ENCODE measurements around the gene EPHB2. TPM values are rescaled to one million over a fixed set of nuclear protein-coding genes. Genes with fewer than 3 reads are reported as not detected.

The EPHB2 gene
- total RNA-seq, 1 experiment from 2014 or later: 0.79 TPM

DNA sequence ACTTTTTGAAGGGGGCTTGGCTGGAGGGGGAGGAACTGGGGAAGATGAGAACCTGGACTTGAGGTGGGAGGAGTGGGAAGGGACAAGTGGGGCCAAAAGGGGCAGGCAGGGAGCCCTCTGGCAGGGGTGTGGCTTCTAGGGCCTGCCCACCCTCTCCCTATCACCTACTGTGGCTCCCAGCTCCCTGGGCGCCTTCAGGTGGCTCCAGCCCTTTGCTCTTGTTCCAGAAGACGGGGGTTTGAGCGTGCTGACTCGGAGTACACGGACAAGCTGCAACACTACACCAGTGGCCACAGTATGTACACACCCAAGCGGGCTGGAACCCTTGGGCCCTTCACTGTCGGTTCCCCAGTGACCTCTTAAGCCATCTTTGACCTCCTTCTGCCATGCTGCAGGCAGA is 185.5 kb downstream of the EPHB2 start:
- no peaks in the 10 kb centered on the region for H3K9me3 Mint-ChIP-seq (ENCODE audit: unreplicated experiment)
- no peak for DNase-seq (ENCODE audit: unreplicated experiment)
- intact Hi-C loops (cut with micrococcal nuclease): no loop called here
- no peaks in the 10 kb centered on the region for H3K27me3 Mint-ChIP-seq (ENCODE audit: insufficient read depth, unreplicated experiment)
- ChIA-PET CTCF (no interaction called here), POLR2A (interaction anchor here (0.6 kb wide), 1 partner anchor 54 kb away, joined by 3 read pairs; no protein-coding TSS in a partner anchor)
- H3K27ac Mint-ChIP-seq (ENCODE audit: low read depth, unreplicated experiment): no peak overlapping the region
- TF ChIP-seq, protein P1, sequence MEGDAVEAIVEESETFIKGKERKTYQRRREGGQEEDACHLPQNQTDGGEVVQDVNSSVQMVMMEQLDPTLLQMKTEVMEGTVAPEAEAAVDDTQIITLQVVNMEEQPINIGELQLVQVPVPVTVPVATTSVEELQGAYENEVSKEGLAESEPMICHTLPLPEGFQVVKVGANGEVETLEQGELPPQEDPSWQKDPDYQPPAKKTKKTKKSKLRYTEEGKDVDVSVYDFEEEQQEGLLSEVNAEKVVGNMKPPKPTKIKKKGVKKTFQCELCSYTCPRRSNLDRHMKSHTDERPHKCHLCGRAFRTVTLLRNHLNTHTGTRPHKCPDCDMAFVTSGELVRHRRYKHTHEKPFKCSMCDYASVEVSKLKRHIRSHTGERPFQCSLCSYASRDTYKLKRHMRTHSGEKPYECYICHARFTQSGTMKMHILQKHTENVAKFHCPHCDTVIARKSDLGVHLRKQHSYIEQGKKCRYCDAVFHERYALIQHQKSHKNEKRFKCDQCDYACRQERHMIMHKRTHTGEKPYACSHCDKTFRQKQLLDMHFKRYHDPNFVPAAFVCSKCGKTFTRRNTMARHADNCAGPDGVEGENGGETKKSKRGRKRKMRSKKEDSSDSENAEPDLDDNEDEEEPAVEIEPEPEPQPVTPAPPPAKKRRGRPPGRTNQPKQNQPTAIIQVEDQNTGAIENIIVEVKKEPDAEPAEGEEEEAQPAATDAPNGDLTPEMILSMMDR (IDR thresholded peaks at IDR 0.05; ENCODE audit: unreplicated experiment): no peak
- no TSS peak for BruUV-seq (replicated peaks)
- H3K4me3 Mint-ChIP-seq (ENCODE audit: unreplicated experiment): no peak overlapping the region
- H3K4me1 Mint-ChIP-seq (ENCODE audit: insufficient read depth, unreplicated experiment): no peaks in the 10 kb centered on the region
- no peaks in the 10 kb centered on the region for H3K36me3 Mint-ChIP-seq (ENCODE audit: insufficient read depth, unreplicated experiment)

DNA sequence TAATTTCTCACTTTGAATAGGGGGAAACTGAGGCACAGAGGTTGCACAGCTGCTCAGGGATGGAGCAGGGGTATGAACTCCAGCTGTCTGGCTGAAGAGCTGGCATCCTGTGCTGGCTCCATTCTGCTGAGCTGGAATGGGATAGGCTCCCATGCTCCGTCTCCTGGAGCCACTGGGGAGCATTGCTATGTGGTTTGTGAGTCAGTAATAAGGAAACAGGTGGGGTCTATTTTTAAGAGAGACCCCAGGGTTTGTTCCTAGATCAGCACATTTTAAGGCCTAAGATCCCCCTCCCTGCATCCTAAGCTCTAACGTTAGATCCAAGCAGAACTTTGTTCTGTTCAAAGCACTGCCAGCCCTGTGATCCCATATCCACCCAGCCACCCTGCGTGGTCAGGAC is 189.8 kb downstream of the EPHB2 start:
- Mint-ChIP-seq H3K27ac (ENCODE audit: low read depth, unreplicated experiment) (no peak overlapping the region), H3K4me1 (ENCODE audit: insufficient read depth, unreplicated experiment) (no peaks in the 10 kb centered on the region), H3K4me3 (ENCODE audit: unreplicated experiment) (no peak overlapping the region), H3K27me3 (ENCODE audit: insufficient read depth, unreplicated experiment) (no peaks in the 10 kb centered on the region), H3K36me3 (ENCODE audit: insufficient read depth, unreplicated experiment) (no peaks in the 10 kb centered on the region), H3K9me3 (ENCODE audit: unreplicated experiment) (no peaks in the 10 kb centered on the region)
- no peak for DNase-seq (ENCODE audit: unreplicated experiment)
- no TSS peak for BruUV-seq (replicated peaks)
- POLR2A ChIA-PET: no interaction called here
- CTCF ChIA-PET: interaction anchor here (0.6 to 2.0 kb wide), 4 partner anchors 12 to 224 kb away, joined by 3 to 6 read pairs (median 5); no protein-coding TSS in a partner anchor
- intact Hi-C loops (cut with micrococcal nuclease): no loop called here
- TF ChIP-seq, protein P1 (IDR thresholded peaks at IDR 0.05; ENCODE audit: unreplicated experiment): no peak

DNA sequence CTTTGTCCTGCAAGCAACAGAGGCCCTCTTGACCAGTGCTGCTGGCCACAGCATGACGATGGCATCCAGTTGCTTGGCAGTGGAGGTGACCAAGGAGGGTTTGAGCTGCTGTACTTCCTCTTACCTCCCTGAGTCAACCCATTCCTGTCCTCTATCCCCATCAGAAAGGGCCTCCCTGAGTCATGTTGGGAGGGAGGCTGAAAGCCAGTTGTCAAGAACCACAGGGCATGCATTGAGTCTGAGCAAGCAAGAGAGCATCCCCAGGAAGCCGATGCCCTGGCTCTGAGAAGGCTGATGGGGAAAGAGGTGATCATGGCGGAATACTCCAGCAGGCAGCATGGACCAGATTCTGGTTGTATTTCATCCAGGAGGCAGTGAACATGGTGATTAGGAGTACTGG is 192.5 kb downstream of the EPHB2 start:
- POLR2A ChIA-PET: no interaction called here
- H3K9me3 Mint-ChIP-seq (ENCODE audit: unreplicated experiment): no peaks in the 10 kb centered on the region
- TF ChIP-seq, protein P1 (IDR thresholded peaks at IDR 0.05; ENCODE audit: unreplicated experiment): no peak
- intact Hi-C loops (cut with micrococcal nuclease): no loop called here
- H3K27me3 Mint-ChIP-seq (ENCODE audit: insufficient read depth, unreplicated experiment): no peaks in the 10 kb centered on the region
- CTCF ChIA-PET: interaction anchor here (2.1 kb wide), 1 partner anchor 229 kb away, joined by 6 read pairs; no protein-coding TSS in a partner anchor
- H3K36me3 Mint-ChIP-seq (ENCODE audit: insufficient read depth, unreplicated experiment): no peaks in the 10 kb centered on the region
- no peak overlapping the region for H3K4me3 Mint-ChIP-seq (ENCODE audit: unreplicated experiment)
- H3K4me1 Mint-ChIP-seq (ENCODE audit: insufficient read depth, unreplicated experiment): no peaks in the 10 kb centered on the region
- no TSS peak for BruUV-seq (replicated peaks)
- H3K27ac Mint-ChIP-seq (ENCODE audit: low read depth, unreplicated experiment): no peak overlapping the region
- no peak for DNase-seq (ENCODE audit: unreplicated experiment)

DNA sequence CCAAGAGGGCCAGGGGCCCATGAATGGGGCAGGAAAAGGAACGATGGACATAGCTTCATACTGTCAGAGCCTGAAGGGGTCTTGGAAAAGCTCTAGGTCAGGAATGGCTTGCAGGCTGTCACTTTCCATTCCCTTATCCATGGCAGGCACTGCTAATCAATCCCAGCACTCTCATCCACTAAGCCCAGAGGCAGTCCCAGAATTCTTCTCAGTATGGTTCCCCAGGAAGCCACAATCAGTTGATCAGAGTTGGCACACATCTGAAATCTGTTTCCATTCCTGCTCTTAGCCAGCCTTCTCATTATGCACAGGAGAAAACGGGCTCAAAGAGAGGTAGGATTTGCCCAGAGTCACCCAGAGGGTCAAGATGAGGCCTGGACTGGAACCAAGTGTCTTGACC is 196.3 kb downstream of the EPHB2 start:
- Mint-ChIP-seq H3K27me3 (ENCODE audit: insufficient read depth, unreplicated experiment) (no peaks in the 10 kb centered on the region), H3K4me3 (ENCODE audit: unreplicated experiment) (no peak overlapping the region), H3K36me3 (ENCODE audit: insufficient read depth, unreplicated experiment) (no peaks in the 10 kb centered on the region), H3K27ac (ENCODE audit: low read depth, unreplicated experiment) (no peak overlapping the region), H3K9me3 (ENCODE audit: unreplicated experiment) (no peaks in the 10 kb centered on the region), H3K4me1 (ENCODE audit: insufficient read depth, unreplicated experiment) (no peaks in the 10 kb centered on the region)
- ChIA-PET POLR2A (no interaction called here), CTCF (interaction anchor here (0.7 kb wide), 1 partner anchor 597 kb away, joined by 3 read pairs; no protein-coding TSS in a partner anchor)
- intact Hi-C loops (cut with micrococcal nuclease): no loop called here
- DNase-seq (ENCODE audit: unreplicated experiment): no peak
- TF ChIP-seq, protein P1 (IDR thresholded peaks at IDR 0.05; ENCODE audit: unreplicated experiment): no peak
- no TSS peak for BruUV-seq (replicated peaks)

Data from MCF 10A (cell line).